Embryonic facial prominence (tissue), 1 donor: ENCODE results near the gene CDH12.

Experiments used
- DNase-seq: peaks from one replicate; pipeline ENCODE4 v3.0.0-alpha.2; 2016; ENCODE audit errors: extremely low spot score

CDH12 gene

GRCh38 chr5:21823588-21823987 is 1029.6 kb downstream of the CDH12 start:
- no peak for DNase-seq

GRCh38 chr5:21823076-21823574 is 1030.0 kb downstream of the CDH12 start:
- DNase-seq: no peak

GRCh38 chr5:21820527-21820926 is 1032.6 kb downstream of the CDH12 start:
- no peak for DNase-seq

- no peak for DNase-seq
Observed at GRCh38 chr5:21818370-21818720, 1034.8 kb downstream of the CDH12 start.

- DNase-seq: no peak
Observed at GRCh38 chr5:21817668-21818369, 1035.3 kb downstream of the CDH12 start.

- no peak for DNase-seq
Observed at GRCh38 chr5:21810737-21811316, 1042.3 kb downstream of the CDH12 start.

GRCh38 chr5:21809611-21810010 is 1043.5 kb downstream of the CDH12 start:
- no peak for DNase-seq

- DNase-seq: no peak
Observed at GRCh38 chr5:21807953-21808352, 1045.2 kb downstream of the CDH12 start.

- DNase-seq: no peak
Observed at GRCh38 chr5:21806943-21807342, 1046.2 kb downstream of the CDH12 start.

- no peak for DNase-seq
Observed at GRCh38 chr5:21806271-21806670, 1046.9 kb downstream of the CDH12 start.

GRCh38 chr5:21802869-21803490 is 1050.2 kb downstream of the CDH12 start:
- peak; percentile 40 for DNase-seq

- DNase-seq: no peak
Observed at GRCh38 chr5:21802100-21802499, 1051.0 kb downstream of the CDH12 start.

- no peak for DNase-seq
Observed at GRCh38 chr5:21792748-21793147, 1060.4 kb downstream of the CDH12 start.

GRCh38 chr5:21791304-21791703 is 1061.8 kb downstream of the CDH12 start:
- DNase-seq: no peak

GRCh38 chr5:21784487-21784886 is 1068.7 kb downstream of the CDH12 start:
- DNase-seq: no peak

- no peak for DNase-seq
Observed at GRCh38 chr5:21783074-21783679, 1070.0 kb downstream of the CDH12 start.

- DNase-seq: no peak
Observed at GRCh38 chr5:21776466-21776865, 1076.7 kb downstream of the CDH12 start.

- no peak for DNase-seq
Observed at GRCh38 chr5:21774801-21775200, 1078.3 kb downstream of the CDH12 start.

GRCh38 chr5:21774281-21774680 is 1078.9 kb downstream of the CDH12 start:
- DNase-seq: no peak

- DNase-seq: no peak
Observed at GRCh38 chr5:21773456-21773855, 1079.7 kb downstream of the CDH12 start.

- no peak for DNase-seq
Observed at GRCh38 chr5:21765406-21765805, 1087.7 kb downstream of the CDH12 start.

- no peak for DNase-seq
Observed at GRCh38 chr5:21739096-21739495, 1114.0 kb downstream of the CDH12 start.

- DNase-seq: no peak
Observed at GRCh38 chr5:21723500-21723899, 1129.6 kb downstream of the CDH12 start.
